HG02623 (cell line): ENCODE data around the gene MRPL46.

ENCODE experiments used
- ATAC-seq: cut with Tn5 transposase; IDR thresholded peaks from one replicate; pipeline ENCODE4 v1.9.1; 2021; ENCODE audit warnings: moderate library complexity; ENCODE audit not compliant: unreplicated experiment

MRPL46 gene

DNA sequence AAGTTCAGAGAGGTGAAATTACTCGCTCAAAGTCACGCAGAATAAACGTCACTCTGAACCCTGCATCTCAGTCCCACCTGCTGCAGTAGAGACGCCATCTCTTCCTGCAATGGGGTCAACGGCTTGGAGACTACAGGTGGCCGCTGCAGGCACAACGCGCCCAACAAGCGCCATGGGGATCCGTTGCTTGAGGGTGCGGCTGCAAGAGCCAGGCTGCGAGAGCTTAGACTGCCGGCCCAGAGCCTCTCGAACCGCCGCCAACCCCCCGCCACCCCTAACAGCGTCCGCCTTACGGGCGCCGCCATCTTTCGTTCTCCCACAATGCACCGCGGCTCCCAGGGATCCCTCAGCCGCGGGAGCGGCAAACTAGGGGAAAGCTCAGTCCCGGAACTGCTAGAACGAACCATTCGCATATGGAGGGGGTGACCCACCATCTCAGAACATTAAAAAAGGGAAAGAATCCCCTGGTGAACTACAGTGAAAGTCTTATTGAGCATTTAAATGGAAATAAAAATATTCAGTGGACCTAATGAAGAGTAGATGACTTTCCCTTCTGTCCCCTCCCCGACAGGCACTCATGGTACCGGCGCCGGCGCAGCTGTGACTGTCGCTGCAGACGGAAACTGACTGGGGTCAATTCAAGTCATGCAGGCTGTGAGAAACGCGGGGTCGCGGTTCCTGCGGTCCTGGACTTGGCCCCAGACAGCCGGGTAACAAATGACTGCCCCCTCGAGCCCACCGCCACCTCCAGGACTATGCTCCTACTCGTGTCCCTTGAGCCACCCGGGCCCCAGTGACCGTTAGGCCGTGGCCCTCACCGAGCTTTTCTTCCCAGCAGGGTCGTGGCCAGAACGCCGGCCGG is at the start of gene MRPL46, which contains the start of gene MRPS11:
TSS of gene MRPL46 (minus strand) at position 316 of the 862 bp plus-strand sequence. CDS start at position 305, 11 bp downstream.
TSS of gene MRPS11 (plus strand) at position 636 of the 862 bp plus-strand sequence. CDS start at position 646, 10 bp downstream.
- ATAC-seq: peak; percentile 74

DNA sequence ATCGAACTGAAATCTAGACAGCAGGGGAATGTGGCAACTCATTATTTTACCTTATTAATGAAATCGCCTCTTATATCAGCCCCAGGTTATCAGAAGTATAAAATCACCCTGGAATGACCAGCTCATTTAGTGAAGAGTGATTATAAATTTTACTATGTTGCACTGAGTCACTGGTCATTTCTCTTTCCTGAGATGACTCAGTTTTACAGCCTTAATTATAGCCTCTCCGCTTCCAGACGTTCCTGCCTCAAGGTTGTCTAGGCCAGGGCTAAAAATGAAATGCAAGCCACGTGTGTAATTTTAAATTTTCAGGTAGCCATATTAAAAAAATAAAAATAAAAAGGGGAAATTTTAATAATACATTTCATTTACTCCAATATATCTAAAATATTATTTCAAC is 46.0 kb upstream of the MRPL46 start:
- no peak for ATAC-seq

- ATAC-seq: no peak
These were observed 45.4 kb upstream of the MRPL46 start for GRCh38 chr15:88512601-88513000.

- no peak for ATAC-seq
These were observed 44.9 kb upstream of the MRPL46 start for GRCh38 chr15:88512078-88512477.

DNA sequence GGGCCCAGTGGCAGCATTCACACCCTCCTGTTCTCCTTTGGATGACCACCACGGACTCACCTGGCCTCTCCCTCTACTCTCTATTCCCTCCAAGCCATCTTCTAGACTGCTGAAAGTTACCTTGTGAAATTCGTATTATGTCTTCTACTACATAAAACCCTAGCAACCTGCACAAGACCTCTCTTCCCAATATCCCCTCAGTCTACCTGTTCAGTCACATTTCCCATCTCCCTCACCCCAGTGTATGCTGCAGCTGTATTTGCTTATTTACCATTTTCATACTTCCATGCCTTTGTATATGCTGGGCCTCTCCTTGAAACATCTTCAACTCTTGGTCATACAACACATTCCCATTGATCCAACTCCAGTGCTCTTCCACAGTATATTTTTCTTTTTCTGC is 44.0 kb upstream of the MRPL46 start:
- no peak for ATAC-seq

- no peak for ATAC-seq
These were observed 42.8 kb upstream of the MRPL46 start for GRCh38 chr15:88509964-88510363.

DNA sequence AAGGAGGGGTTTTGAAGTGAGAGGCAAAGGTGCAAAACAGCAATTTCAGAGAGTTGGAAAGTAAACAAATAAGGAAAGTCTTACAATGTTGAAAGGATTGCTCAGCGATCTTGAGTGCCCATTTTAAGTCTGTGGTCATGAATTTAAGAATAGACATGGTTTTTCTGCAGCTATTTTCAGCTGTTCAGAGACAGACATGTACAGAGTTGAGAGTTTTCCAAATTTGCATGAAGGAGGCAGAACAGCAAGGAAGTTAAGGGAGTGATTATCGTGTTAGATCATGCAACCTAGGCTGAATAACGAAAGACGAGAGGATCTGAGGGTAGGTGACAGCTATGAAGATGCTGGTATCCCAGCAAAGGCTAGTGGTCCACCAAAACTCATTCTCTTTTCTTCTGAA is 42.1 kb upstream of the MRPL46 start:
- ATAC-seq: no peak

- no peak for ATAC-seq
These were observed 39.4 kb upstream of the MRPL46 start for GRCh38 chr15:88506628-88507027.

DNA sequence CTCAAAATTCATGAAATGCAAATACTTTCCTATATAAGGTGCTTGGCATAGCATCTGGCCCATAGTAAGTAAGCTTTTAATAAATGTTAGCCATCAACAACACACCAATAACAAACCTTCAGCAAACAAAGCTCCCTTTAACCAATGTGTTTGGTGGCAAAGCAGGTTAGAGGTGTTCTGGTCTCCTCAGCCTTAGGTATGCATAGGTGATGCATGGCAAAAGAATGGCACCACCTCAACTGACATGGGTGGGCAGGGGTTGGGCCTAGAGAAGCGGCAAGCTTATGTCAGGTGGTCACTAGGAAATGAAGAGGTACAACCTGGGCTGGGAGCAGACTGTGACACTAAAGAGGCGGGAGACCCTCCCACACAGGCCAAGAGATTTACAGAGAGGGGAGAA is 38.5 kb upstream of the MRPL46 start:
- no peak for ATAC-seq

DNA sequence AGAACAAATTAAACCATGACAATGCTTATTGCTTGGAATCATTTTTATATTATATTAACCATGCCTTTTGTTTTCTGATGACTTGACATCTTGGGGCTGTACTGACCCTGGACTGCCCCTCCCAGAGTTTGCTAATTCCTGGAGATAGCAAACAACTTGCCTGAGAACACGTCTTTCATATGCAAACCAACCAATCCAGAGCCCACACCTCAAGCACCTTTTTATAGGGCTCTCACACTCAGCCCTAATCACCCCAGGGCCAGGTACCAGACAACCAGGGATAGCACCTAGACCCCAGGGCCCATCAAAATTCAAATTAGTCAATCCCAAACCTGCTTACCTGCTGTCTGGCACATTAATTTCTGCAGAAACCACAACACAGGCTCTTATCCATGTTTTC is 37.3 kb upstream of the MRPL46 start:
- ATAC-seq: no peak

DNA sequence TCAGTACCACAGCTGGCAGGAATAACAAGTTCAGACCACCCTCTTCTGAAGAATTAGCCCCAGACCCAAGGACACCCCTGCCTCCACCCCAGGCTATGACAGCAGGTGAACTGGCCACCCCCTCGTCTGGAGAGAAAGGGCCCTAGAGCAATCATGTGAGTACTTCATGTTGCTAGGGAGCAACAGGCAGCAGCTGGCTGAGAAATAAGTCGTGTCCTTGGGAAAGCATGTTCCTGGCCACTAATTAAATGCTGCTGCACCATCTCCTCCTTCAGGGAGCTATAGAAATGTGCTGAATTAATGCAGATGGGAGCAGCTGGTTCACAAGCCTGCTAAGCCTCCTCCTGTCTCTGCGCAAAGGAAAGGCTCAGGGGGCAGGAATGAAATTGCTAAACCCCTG is 31.8 kb upstream of the MRPL46 start:
- ATAC-seq: no peak

DNA sequence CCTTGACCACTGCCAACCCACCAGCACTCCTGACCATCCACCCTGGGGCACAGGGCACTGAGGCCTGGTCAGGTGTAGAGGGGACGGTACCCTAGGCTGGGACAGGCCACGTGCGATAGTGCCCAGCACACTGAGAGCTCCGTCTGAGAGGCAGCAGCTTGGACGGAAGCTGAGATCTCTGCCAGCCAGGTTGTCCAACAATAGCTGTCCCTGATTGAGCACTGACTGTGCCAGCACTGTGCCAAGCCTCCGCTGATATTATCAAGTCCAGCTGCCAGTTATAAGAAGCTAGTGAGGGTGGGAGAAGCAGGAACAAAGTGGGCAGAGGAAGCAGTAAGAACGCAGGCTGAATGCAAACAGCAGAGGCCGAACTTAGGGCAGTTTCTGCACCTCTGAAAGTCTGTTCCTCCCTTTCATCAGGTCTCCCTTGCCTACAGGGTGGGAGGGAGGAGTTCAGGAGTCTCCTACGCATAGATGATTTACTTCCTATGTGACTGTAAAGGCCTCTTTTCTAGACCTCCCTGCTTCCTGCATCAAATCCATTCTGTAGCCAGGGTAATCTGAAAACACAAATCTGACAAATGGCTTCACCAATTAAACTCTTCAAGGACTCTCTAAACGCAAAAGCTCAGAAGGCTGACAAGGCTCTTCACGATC is 30.0 kb upstream of the MRPL46 start:
- ATAC-seq: no peak

DNA sequence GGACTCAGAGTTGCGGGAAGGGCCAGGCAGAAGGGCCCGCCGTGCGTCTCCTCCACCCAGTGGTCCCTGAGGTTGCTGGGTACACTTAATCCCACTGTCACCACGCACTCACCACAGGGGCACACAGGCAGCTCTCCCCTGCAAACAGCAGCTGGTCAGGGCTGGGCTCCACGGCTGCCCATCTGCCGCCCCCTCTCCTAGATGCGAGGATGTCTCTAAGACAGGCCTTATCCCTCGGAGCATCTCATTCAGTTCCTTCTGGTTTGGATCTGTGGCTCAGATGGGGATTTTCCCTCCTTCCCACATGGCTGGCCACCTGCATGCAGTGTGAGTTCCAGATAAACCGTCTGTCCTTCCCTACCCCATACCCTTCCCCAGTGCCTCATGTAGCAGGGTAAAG is 26.7 kb upstream of the MRPL46 start:
- ATAC-seq: no peak

DNA sequence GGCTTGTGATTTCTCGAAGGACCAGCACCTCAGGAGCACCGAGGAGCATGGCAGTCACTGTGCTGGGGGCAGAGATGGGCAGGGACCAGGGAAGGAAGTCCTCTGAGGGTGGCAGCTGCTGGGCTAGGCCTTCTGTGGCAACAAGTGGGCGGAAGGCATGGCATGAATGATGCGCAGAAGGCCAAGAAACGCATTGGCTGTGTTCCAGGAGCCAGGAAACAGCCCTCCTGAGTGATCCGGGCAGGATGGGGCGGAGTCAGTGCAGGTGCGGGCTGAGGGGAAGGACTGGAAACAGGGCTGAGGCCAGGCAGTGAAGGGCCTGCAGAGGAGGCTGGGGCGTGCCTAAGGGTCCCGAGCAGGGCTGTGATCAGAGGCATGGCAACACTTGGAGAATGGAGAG is 24.0 kb upstream of the MRPL46 start:
- ATAC-seq: no peak

DNA sequence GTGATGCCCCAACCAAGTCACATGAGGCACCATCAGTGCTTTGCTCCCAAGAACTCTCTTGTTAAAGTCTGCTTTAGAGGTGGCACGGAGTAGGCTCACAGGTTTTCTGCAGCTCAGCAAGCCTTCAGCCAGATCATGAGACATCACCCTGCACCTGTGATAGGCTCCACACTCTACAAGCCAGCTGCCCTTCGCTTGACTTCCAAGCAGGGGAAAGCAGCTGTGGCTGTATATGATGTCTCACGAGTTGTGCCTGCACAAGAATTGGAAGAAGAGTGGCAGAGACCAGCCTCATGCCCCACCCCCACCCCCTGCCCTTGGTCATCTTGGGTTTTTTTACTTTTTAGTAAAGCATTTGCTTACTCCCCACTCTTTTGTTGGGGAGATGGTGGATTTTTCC is 22.8 kb upstream of the MRPL46 start:
- no peak for ATAC-seq

DNA sequence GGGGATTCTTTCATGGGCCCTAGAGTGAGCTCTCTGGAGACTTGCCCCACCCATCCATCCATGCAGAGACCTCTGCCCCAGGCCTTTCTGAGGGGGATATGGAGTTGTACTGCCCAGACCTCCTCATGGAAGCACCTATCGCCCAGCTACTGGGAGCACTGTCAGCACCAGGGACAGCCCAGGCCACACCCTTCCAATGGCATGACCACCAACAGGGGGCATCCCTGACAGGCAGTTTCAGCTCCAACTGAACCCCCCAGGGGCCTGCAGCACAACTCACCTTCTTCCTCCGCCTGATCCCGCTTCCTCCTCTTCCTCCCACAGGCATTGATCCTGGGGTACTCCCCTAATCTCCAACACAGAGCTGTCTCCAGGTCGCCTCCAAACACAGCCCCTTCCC is 22.1 kb upstream of the MRPL46 start:
- no peak for ATAC-seq

DNA sequence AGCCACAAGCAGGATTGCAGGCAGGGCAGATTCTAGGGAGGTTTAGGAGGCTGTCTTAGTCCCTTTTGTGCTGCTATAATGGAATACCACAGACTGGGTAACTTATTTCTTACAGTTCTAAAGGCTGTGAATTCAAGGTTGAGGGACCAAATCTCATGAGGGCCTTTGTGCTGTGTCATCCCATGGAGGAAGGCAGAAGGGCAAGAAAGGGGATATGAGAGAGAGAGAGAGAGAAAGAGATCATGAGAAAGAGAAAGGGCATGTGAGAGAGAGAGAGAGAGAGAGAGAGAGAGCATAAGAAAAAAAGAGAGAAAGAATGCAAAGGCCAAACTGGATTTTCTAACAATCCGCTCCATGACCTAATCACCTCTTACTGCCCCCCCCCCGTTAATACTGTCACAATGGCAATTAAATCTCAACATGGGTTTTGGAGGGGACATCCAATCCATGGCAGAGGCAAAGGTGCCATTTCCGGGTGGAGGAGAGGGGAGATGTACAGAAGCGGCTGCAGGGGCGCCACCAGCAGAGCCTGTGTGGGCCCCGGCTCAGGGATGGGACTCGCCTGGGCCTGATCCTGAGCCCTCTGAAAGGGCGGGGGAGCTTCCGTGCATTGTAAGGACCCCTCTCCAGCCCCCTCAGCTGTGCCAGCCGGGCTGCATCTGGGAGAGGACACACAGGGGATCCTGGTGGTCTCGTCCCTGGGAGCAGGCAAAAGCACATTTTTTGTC is 20.8 kb upstream of the MRPL46 start:
- no peak for ATAC-seq

DNA sequence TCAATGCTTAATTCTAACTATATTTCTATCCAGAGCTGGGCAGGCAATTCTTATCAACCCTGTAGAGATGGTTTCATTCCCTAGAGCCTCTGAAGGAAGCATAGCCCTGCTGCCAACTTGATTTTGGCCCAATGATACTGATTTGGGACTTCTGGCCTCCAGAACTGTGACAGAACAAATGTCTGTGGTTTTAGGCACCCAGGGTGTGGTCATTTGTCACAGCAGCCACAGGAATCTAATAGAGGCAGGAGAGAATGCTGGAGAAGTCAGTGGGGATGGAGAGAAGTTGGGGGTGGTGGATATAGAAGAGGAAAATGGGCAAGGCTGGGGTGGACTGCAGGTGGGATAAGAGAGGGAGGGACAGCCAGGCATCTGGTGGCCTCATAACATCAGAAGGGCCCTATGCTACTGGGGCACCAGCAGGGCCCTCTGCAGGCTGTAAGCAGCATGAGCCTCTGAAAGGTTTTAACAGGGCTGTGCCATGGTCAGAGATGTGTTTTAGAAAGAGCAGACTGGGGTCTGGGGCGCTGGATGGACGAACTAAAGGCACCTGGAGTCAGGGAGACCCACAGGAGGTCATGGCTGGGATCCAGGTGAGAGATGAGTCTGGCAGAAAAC is 20.1 kb upstream of the MRPL46 start:
- ATAC-seq: no peak

DNA sequence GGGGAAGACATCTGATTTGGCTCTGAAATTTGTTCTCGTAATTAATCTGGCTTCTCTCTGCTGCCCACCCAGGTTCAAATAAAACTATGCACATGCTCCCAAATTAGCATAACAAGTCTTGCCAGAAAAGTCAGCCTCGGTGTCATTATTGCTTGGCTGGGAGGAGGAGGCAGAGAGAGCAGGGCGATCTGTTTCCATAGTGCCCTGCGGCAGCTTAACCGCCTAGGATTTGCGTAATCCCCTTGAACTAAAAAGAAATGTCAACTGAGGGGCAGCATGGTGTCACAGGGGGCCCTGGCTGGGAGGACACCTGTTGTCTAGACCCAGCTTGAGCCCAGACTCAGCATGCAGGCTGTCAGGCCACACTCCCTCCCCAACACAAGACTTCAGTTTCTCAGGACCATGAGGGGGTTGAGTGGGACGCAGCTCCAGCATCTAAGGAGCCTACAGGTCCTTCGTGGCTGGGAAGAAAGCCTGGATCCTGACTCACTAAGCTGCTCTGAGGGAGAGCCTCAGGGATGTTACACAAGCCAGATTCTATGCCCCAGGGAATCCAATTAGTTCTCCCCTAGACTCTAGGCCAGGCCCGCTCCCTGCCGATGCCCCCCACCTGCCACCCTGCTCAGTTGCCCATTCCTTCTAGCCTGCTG is 17.6 kb upstream of the MRPL46 start:
- no peak for ATAC-seq

- ATAC-seq: no peak
These were observed 15.1 kb upstream of the MRPL46 start for GRCh38 chr15:88482263-88482662.

- ATAC-seq: no peak
These were observed 13.8 kb upstream of the MRPL46 start for GRCh38 chr15:88480981-88481380.
